Measurements from ENCODE around the gene WDR33. TPM values are rescaled to one million over a fixed set of nuclear protein-coding genes. Genes with fewer than 3 reads are reported as not detected.

Gene WDR33
- total RNA-seq, 1 experiment from 2014 or later, result 61.1 TPM

- DNase-seq, result no peak
- Mint-ChIP-seq H3K9me3 (ENCODE audit: low read depth, unreplicated experiment) (no peaks in the 10 kb centered on the region), H3K36me3 (ENCODE audit: insufficient read depth, unreplicated experiment) (peaks cover 34% of the 10 kb centered on the region), H3K4me3 (ENCODE audit: low read depth, unreplicated experiment) (no peak overlapping the region), H3K27me3 (ENCODE audit: unreplicated experiment) (no peaks in the 10 kb centered on the region), H3K4me1 (ENCODE audit: low read depth, unreplicated experiment) (peaks cover 7% of the 10 kb centered on the region), H3K27ac (ENCODE audit: unreplicated experiment) (no peak overlapping the region)
- intact Hi-C loops (cut with micrococcal nuclease; ENCODE audit: unreplicated experiment), result no loop called here
- TF ChIP-seq CTCF (IDR thresholded peaks at IDR 0.05; ENCODE audit: unreplicated experiment), result no peak
- no TSS peak for BruUV-seq (replicated peaks)
- CTCF ChIA-PET, result no interaction called here
These were observed 98.0 kb downstream of the WDR33 start for GRCh38 chr2:127712999-127713398.

GRCh38 chr2:127709336-127709735, 101.6 kb downstream of the WDR33 start:
- Mint-ChIP-seq H3K27me3 (ENCODE audit: unreplicated experiment) (no peaks in the 10 kb centered on the region), H3K4me3 (ENCODE audit: low read depth, unreplicated experiment) (no peak overlapping the region), H3K36me3 (ENCODE audit: insufficient read depth, unreplicated experiment) (peaks cover 50% of the 10 kb centered on the region)

GRCh38 chr2:127707890-127708648, 102.9 kb downstream of the WDR33 start:
- DNase-seq, result no peak
- no TSS peak for BruUV-seq (replicated peaks)
- CTCF ChIA-PET, result no interaction called here
- Mint-ChIP-seq H3K27ac (ENCODE audit: unreplicated experiment) (no peak overlapping the region), H3K36me3 (ENCODE audit: insufficient read depth, unreplicated experiment) (peaks cover 52% of the 10 kb centered on the region), H3K4me3 (ENCODE audit: low read depth, unreplicated experiment) (no peak overlapping the region), H3K27me3 (ENCODE audit: unreplicated experiment) (no peaks in the 10 kb centered on the region), H3K9me3 (ENCODE audit: low read depth, unreplicated experiment) (no peaks in the 10 kb centered on the region), H3K4me1 (ENCODE audit: low read depth, unreplicated experiment) (no peaks in the 10 kb centered on the region)
- TF ChIP-seq CTCF (IDR thresholded peaks at IDR 0.05; ENCODE audit: unreplicated experiment), result no peak
- intact Hi-C loops (cut with micrococcal nuclease; ENCODE audit: unreplicated experiment), result no loop called here

More at GRCh38 chr2:127709336-127709735, 101.6 kb downstream of the WDR33 start:
- BruUV-seq (replicated peaks), result no TSS peak
- TF ChIP-seq CTCF (IDR thresholded peaks at IDR 0.05; ENCODE audit: unreplicated experiment), result no peak
- CTCF ChIA-PET, result no interaction called here
- intact Hi-C loops (cut with micrococcal nuclease; ENCODE audit: unreplicated experiment), result no loop called here
- no peak for DNase-seq
- Mint-ChIP-seq H3K27ac (ENCODE audit: unreplicated experiment) (no peak overlapping the region), H3K4me1 (ENCODE audit: low read depth, unreplicated experiment) (no peaks in the 10 kb centered on the region), H3K9me3 (ENCODE audit: low read depth, unreplicated experiment) (no peaks in the 10 kb centered on the region)

- peaks cover 64% of the 10 kb centered on the region for H3K36me3 Mint-ChIP-seq (ENCODE audit: insufficient read depth, unreplicated experiment)
- H3K9me3 Mint-ChIP-seq (ENCODE audit: low read depth, unreplicated experiment), result no peaks in the 10 kb centered on the region
- H3K4me1 Mint-ChIP-seq (ENCODE audit: low read depth, unreplicated experiment), result no peaks in the 10 kb centered on the region
- DNase-seq, result no peak
- CTCF ChIA-PET, result no interaction called here
- no peak overlapping the region for H3K4me3 Mint-ChIP-seq (ENCODE audit: low read depth, unreplicated experiment)
- intact Hi-C loops (cut with micrococcal nuclease; ENCODE audit: unreplicated experiment), result no loop called here
- BruUV-seq (replicated peaks), result no TSS peak
- TF ChIP-seq CTCF (IDR thresholded peaks at IDR 0.05; ENCODE audit: unreplicated experiment), result no peak
- H3K27ac Mint-ChIP-seq (ENCODE audit: unreplicated experiment), result no peak overlapping the region
- H3K27me3 Mint-ChIP-seq (ENCODE audit: unreplicated experiment), result no peaks in the 10 kb centered on the region
These were observed 104.6 kb downstream of the WDR33 start for GRCh38 chr2:127706215-127706990.
